DMS53 treated with DMSO at 0.1 percent for 48 hours (cell line): ENCODE results near the gene LZTR1.
"Not testable (repeated sequence)": the region's sequence is repeated elsewhere in the genome, so short reads cannot be mapped to it uniquely, and the experiment has no call there.

Source experiments
- DNase-seq: peaks from one replicate; lab custom pipeline; 2025; ENCODE audit not compliant: unreplicated experiment; lab: John Stamatoyannopoulos, UW

LZTR1 gene

GRCh38 chr22:20981787-20982562 is at the start of gene LZTR1:
Gene LZTR1 (plus strand): TSS chr22:20982297. CDS start chr22:20982372, 75 bp downstream.
- peak; percentile 14 for DNase-seq

- DNase-seq: no peak
Measured at GRCh38 chr22:20933910-20934309, 48.2 kb upstream of the LZTR1 start.

GRCh38 chr22:20935049-20935448 is 47.0 kb upstream of the LZTR1 start:
- not testable (repeated sequence) for DNase-seq

- not testable (repeated sequence) for DNase-seq
Measured at GRCh38 chr22:20935780-20936539, 46.1 kb upstream of the LZTR1 start.

- DNase-seq: peak; percentile 11
Measured at GRCh38 chr22:20937031-20937793, 44.9 kb upstream of the LZTR1 start.

GRCh38 chr22:20937794-20938671 is 44.1 kb upstream of the LZTR1 start:
- no peak for DNase-seq

GRCh38 chr22:20939457-20940185 is 42.5 kb upstream of the LZTR1 start:
- DNase-seq: not testable (repeated sequence)

GRCh38 chr22:20940186-20940651 is 41.9 kb upstream of the LZTR1 start:
- no peak for DNase-seq

GRCh38 chr22:20940904-20941385 is 41.2 kb upstream of the LZTR1 start:
- no peak for DNase-seq

- DNase-seq: not testable (repeated sequence)
Measured at GRCh38 chr22:20942203-20942902, 39.7 kb upstream of the LZTR1 start.

GRCh38 chr22:20943104-20943933 is 38.8 kb upstream of the LZTR1 start:
- no peak for DNase-seq

- no peak for DNase-seq
Measured at GRCh38 chr22:20944042-20944441, 38.1 kb upstream of the LZTR1 start.

GRCh38 chr22:20945578-20945934 is 36.5 kb upstream of the LZTR1 start:
- DNase-seq: no peak

GRCh38 chr22:20946080-20946986 is 35.8 kb upstream of the LZTR1 start:
- DNase-seq: no peak

- DNase-seq: no peak
Measured at GRCh38 chr22:20946991-20947390, 35.1 kb upstream of the LZTR1 start.

- no peak for DNase-seq
Measured at GRCh38 chr22:20948450-20948849, 33.6 kb upstream of the LZTR1 start.

GRCh38 chr22:20948989-20949388 is 33.1 kb upstream of the LZTR1 start:
- no peak for DNase-seq
